SW480 (cell line): ENCODE measurements around the gene NRXN3.

Experiments
- DNase-seq: peaks from one replicate; pipeline ENCODE4 v3.0.0-alpha.2; 2016; ENCODE audit warnings: low spot score

The NRXN3 gene

GRCh38 chr14:78319887-78320635 is 149.9 kb downstream of the NRXN3 start:
- DNase-seq = no peak

GRCh38 chr14:78324353-78324752 is 154.2 kb downstream of the NRXN3 start:
- no peak for DNase-seq

GRCh38 chr14:78325911-78326310 is 155.7 kb downstream of the NRXN3 start:
- DNase-seq = no peak

- DNase-seq = no peak
Measured at GRCh38 chr14:78327426-78328221, 157.5 kb downstream of the NRXN3 start.

- no peak for DNase-seq
Measured at GRCh38 chr14:78329371-78329770, 159.2 kb downstream of the NRXN3 start.

- DNase-seq = no peak
Measured at GRCh38 chr14:78335531-78335930, 165.4 kb downstream of the NRXN3 start.

GRCh38 chr14:78340250-78340649 is 170.1 kb downstream of the NRXN3 start:
- DNase-seq = no peak

- DNase-seq = no peak
Measured at GRCh38 chr14:78341827-78342389, 171.7 kb downstream of the NRXN3 start.

GRCh38 chr14:78342879-78343278 is 172.7 kb downstream of the NRXN3 start:
- DNase-seq = no peak

GRCh38 chr14:78344290-78344689 is 174.1 kb downstream of the NRXN3 start:
- DNase-seq = no peak

- no peak for DNase-seq
Measured at GRCh38 chr14:78345131-78345744, 175.1 kb downstream of the NRXN3 start.

GRCh38 chr14:78346747-78347146 is 176.6 kb downstream of the NRXN3 start:
- no peak for DNase-seq

- no peak for DNase-seq
Measured at GRCh38 chr14:78355109-78355508, 184.9 kb downstream of the NRXN3 start.

GRCh38 chr14:78356391-78356790 is 186.2 kb downstream of the NRXN3 start:
- DNase-seq = no peak

GRCh38 chr14:78358591-78358990 is 188.4 kb downstream of the NRXN3 start:
- DNase-seq = no peak

- no peak for DNase-seq
Measured at GRCh38 chr14:78359581-78359980, 189.4 kb downstream of the NRXN3 start.

GRCh38 chr14:78363008-78363407 is 192.8 kb downstream of the NRXN3 start:
- DNase-seq = no peak

- DNase-seq = no peak
Measured at GRCh38 chr14:78367355-78367754, 197.2 kb downstream of the NRXN3 start.

- no peak for DNase-seq
Measured at GRCh38 chr14:78383060-78383459, 212.9 kb downstream of the NRXN3 start.

- no peak for DNase-seq
Measured at GRCh38 chr14:78398216-78398615, 228.0 kb downstream of the NRXN3 start.

- DNase-seq = no peak
Measured at GRCh38 chr14:78399316-78399889, 229.2 kb downstream of the NRXN3 start.

- DNase-seq = no peak
Measured at GRCh38 chr14:78401866-78402265, 231.7 kb downstream of the NRXN3 start.
